Measurements from ENCODE around the gene ERLIN1.

ERLIN1 gene

DNA sequence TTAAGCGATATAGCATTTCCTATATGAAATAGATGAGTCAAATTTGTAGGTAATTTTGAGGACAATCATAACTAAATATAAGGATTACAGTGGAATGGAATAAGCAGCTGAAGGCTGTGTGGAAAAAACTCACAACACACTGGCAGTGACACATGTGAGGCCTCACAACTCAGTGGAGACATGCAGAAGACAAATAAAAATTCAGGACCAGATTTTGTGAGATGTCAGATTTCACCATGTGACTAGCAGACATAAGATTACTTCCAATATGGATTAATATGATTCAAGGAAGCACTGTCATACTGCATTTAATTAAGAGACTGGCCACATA, 17.6 kb downstream of the ERLIN1 start:
- DNase-seq: no peak

- no peak for DNase-seq
These were observed 18.1 kb downstream of the ERLIN1 start for GRCh38 chr10:100167553-100168312.

GRCh38 chr10:100163704-100164621, 21.9 kb downstream of the ERLIN1 start:
- DNase-seq: no peak

GRCh38 chr10:100162696-100163095, 23.1 kb downstream of the ERLIN1 start:
- DNase-seq: no peak

DNA sequence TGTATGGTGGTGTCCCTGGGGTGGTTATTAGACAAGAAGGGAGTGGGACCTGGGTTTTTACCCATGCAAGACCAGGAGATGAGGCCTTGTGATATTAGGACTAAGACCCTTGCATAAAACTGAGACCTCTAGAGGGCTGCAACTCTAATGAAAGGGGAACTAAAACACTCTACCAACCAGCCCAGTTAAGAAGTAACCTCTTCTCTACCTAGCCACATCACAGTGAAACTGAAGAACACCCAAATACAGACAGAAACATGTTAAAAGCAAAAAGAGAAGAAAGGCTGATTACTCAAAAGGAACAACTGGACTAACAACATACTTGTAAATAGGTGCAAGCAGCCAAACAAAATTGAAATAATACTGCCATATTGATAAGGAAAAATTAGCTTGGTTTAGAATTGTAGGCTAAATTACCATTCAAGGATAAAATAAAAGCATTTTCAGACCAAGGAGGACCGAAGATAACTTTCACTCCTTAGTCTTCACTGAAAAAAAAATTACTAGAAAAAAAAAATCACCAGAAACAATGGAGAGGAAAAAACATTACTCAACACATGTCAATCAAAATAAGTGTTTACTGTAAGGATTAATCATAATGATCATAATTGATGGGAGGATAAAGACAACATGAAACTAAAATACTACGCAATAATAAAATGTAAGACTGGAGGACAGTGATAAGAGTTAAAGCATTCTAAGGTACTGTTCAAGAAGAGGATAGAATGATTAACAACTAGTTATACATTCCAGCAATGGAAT, 27.6 kb downstream of the ERLIN1 start:
- no peak for DNase-seq

- DNase-seq: no peak
These were observed 28.7 kb downstream of the ERLIN1 start for GRCh38 chr10:100157156-100157555.

DNA sequence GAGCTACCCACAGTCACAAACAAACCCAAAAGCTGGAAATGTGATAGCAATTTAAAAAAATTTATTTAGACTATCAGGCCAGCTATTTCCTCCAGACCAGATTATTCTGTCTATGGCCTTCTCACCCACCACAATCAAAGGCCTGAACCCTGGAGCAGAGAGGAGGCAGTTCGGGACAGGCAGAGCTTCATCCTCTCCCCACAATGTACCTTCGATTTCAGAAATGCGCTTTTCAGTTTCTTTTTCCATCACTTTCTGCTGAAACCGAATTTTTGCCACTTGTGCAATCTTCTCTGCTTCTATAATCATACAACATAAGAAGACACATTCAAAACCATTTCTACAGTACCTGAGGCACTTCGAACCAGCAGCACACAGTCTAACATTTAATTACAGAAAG, 29.9 kb downstream of the ERLIN1 start:
- no peak for DNase-seq

DNA sequence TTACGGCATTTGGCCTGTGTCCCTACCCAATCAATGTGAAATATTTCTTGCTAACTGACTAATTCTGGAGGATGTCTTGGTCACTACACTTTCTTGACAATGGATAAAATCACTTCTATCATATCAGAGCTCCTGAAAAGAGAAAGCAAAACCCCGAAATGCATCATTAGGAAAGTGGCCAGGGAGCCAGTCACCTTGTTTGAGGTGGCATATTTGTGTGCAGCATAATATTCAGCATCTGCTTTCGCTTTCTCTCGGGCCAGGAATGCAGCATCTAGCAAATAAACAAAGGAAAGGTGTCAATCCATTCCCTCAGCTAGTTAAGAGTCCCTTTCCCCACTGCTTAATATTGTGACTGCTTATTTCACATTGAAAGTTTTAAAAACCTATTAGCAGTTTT, 31.2 kb downstream of the ERLIN1 start:
- no peak for DNase-seq

DNA sequence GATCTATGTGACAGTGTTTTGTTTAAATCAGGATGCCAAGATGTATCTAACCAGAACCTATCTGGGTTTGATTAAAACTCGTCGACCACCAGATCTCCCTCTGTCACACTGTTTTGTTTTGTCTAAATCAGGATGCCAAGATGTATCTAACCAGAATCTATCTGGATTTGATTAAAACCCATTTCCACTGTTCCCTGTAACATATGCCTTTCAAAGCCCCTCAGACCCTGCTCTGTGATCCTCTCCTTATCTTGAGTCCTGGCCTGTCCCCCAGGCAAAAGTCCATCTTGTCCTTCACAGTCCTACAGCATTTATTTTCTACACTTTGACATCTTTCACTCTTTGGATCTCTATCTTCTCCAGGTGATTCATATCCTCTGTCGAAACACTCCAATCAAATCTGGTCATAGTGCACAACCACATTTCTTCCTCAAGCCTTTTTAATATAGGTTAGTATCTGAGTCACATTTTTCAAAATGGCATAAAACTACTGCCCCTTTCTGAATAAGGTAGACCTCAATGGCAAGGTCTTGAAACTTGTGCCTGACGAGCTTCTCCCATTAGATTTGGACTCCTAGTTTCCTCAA, 32.5 kb downstream of the ERLIN1 start:
- DNase-seq: no peak

DNA sequence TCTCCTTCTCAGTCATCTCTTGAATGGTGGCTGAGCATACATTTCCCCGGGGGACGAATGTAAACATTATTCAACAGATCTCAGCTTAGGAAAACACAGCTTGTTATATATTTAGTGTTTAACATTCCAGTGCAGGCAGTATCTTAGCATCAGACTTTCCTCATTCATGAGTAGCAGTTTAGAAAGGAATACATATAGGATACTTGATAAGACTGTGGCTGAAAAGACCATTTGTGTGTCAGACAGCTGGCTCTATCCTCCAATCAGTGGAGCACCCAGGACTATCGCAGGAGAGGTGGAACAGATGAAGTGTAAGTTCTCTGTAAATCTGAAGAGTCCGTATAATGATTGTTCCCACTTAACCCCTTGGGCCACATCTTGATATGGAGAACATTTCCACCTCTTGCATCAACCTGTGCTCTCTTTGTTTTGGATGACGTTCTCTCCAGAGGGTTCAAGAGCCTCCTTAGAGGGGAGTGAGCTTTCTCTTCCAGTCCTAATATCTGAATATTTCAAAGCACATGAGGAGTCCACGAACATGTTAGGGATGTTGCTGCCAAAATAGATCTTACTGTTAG, 34.0 kb downstream of the ERLIN1 start:
- DNase-seq: no peak

- DNase-seq: no peak
These were observed 37.2 kb downstream of the ERLIN1 start for GRCh38 chr10:100148353-100149211.

GRCh38 chr10:100146875-100147650, 38.8 kb downstream of the ERLIN1 start:
- DNase-seq: no peak

DNA sequence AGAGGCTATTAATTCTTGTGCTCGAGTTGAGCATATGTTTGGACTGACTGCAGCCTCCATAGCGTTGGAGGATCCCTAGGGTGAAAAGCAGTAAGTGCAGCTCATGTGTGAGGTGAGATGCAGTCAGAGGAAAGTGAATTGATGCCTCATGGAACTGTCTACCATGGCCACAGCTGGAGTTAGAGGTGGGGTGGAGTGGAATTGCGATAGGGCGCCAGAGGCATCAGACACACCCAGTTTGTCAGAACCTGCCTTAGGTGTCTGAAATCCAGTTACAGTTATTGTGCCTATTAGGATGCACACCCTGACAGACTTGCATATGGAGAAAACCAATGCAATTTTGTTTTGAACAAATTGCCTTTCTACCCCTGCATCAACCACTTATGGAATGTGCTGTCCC, 39.4 kb downstream of the ERLIN1 start:
- no peak for DNase-seq

- DNase-seq: no peak
These were observed 42.1 kb downstream of the ERLIN1 start for GRCh38 chr10:100143756-100144155.

DNA sequence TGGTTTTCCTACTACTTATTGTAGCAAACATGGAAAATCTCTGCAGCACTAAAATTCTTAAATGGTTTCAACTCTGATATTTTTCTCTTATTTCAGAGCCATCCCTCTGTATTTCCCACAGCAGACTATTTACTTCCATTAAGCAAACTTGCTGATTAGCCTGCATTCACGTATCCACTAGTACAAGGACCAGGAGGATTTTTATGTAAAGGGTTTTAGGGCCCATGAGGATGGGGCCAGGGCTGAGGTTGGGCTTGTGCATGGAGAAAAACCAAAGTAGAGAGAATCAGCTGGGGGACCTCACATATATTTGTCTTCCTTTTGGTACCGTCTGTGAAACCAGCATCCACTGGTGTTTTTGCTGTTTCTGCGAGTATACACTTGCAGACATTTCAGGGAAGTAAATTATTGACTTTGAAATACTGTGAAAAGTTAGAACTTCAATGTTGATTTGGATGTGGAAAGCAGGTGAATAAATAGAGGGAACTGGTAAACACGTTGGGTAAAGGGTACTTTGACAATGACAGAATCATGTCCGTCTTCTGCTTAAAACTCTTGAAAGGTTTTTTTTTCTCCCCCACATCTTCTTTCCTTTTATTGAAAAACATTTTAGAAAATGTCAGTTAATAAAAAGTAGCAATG, 44.3 kb downstream of the ERLIN1 start:
- DNase-seq: no peak

DNA sequence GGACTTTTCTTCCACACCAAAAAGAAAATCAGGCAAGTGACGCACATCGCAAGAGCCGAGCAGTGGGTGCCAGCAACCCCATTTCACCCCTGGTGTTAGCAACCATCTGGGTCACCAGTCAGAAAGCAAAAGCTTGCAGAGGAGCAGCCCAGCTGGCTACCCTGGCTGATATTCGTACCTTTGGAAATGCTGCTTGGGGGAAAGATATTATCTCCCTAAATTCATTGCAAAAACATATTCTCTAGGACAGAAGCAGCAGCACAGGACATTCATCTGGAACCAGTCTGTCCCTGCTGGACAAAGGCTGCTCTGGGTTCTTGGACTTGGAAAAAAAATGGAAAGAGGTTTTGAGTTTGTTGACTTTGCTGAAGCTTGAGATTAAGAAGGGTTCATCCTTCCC, 45.8 kb downstream of the ERLIN1 start:
- DNase-seq: no peak

GRCh38 chr10:100138921-100139496, 46.8 kb downstream of the ERLIN1 start:
- DNase-seq: no peak

DNA sequence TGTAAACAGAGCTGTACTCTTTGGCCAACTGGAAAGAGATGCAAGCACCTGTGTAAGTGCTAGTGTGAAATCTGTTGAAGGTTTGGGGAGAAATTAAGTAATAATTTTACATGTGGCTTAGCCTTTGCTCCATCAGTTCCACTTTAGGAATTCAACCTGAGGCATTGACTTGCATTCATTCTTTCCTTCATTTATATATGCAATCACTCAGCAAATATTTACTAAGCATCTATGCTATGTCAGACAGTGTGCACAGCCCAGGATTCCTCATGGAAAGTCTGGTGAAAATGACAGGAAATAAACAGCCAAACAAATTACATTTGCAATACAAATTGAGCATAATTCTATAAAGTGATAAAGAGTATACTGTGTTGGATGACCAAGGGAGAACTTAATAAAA, 50.3 kb downstream of the ERLIN1 start:
- no peak for DNase-seq

- DNase-seq: no peak
These were observed 52.0 kb downstream of the ERLIN1 start for GRCh38 chr10:100133801-100134200.

DNA sequence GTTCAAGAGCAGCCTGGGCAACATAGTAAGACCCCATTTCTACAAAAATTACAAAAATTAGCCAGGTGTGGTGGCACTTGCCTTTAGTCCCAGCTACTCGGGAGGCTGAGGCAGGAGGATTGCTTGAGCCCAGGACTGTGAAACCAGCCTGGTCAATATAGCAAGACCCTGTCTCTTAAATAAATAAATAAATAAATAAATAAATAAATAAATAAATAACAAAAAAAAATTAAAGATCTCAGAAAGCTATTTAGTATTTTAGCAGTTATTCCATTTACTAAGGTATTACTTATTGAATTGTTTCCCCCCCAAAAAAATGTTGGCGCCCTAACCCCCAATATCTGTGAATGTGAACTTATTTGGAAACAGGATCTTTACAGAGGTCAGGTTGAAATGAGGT, 53.4 kb downstream of the ERLIN1 start:
- DNase-seq: no peak

Measured in CD4-positive, alpha-beta T cell treated with Interleukin-1 beta for 1 hour (primary cell).